Neural cell (in vitro differentiated cells): ENCODE results near the gene VAV3. TPM values are rescaled to one million over a fixed set of nuclear protein-coding genes. Genes with fewer than 3 reads are reported as not detected.

Experiments
- H2AFZ ChIP-seq: fragments of 200-600, 300-800 bp; sonication (generic), shearing (Covaris generic); 2 replicates; pipeline ENCODE4 v1.6.0; 2014; ENCODE audit warnings: low read depth, mild to moderate bottlenecking, antibody characterized with exemption, low read length, moderate library complexity
- H3F3A ChIP-seq: fragments of 200-600 bp; shearing (Covaris generic); 2 replicates; pipeline ENCODE4 v1.6.1; 2016; ENCODE audit warnings: mild to moderate bottlenecking, moderate library complexity, mixed read lengths, antibody characterized with exemption, low read length; ENCODE audit not compliant: insufficient read depth, poor library complexity, severe bottlenecking
- H3K27ac ChIP-seq: fragments of 200-600, 300-800 bp; sonication (generic), shearing (Covaris generic); 2 replicates; pipeline ENCODE4 v1.5.1; 2014; ENCODE audit warnings: mild to moderate bottlenecking, low read length, moderate library complexity
- H3K27me3 ChIP-seq: fragments of 300-800, 200-600 bp; sonication (generic), shearing (Covaris generic); 2 replicates; pipeline ENCODE4 v1.6.0; 2014; ENCODE audit warnings: mild to moderate bottlenecking, low read depth, low read length, moderate library complexity; ENCODE audit not compliant: insufficient read depth
- H3K36me3 ChIP-seq: fragments of 300-800, 200-600 bp; sonication (generic), shearing (Covaris generic); 2 replicates; pipeline ENCODE4 v1.5.1; 2014; ENCODE audit warnings: mild to moderate bottlenecking, antibody characterized with exemption, low read length, moderate library complexity; ENCODE audit not compliant: insufficient read depth
- H3K4me2 ChIP-seq: fragments of 300-800, 200-600 bp; sonication (generic), shearing (Covaris generic); 2 replicates; pipeline ENCODE4 v1.6.0; 2014; ENCODE audit warnings: mild to moderate bottlenecking, low read length
- H3K4me3 ChIP-seq: fragments of 300-800, 200-600 bp; sonication (generic), shearing (Covaris generic); 2 replicates; pipeline ENCODE4 v1.5.1; 2014; ENCODE audit warnings: mild to moderate bottlenecking, low read length, moderate library complexity
- H3K79me2 ChIP-seq: fragments of 200-600 bp; shearing (Covaris generic); replicated peaks from 2 replicates; pipeline ENCODE4 v1.6.0; 2014; ENCODE audit warnings: mild to moderate bottlenecking, low read length, moderate library complexity; ENCODE audit not compliant: insufficient read depth
- H3K9ac ChIP-seq: fragments of 300-800, 200-600 bp; sonication (generic), shearing (Covaris generic); 2 replicates; pipeline ENCODE4 v1.6.1; 2016; ENCODE audit warnings: mild to moderate bottlenecking, low read length, mixed read lengths
- H3K9me2 ChIP-seq: fragments of 200-600 bp; shearing (Covaris generic); 2 replicates; pipeline ENCODE4 v1.6.1; 2016; ENCODE audit warnings: mild to moderate bottlenecking, low read length, mixed read lengths; ENCODE audit not compliant: insufficient read depth
- H3K9me3 ChIP-seq: fragments of 200-600, 300-800 bp; sonication (generic), shearing (Covaris generic); 2 replicates; pipeline ENCODE4 v1.6.1; 2016; ENCODE audit warnings: mild to moderate bottlenecking, mixed run types, low read length, moderate library complexity, mixed read lengths
- H4K20me1 ChIP-seq: fragments of 200-600 bp; shearing (Covaris generic); 2 replicates; pipeline ENCODE4 v1.6.1; 2016; ENCODE audit warnings: mild to moderate bottlenecking, mixed run types; ENCODE audit not compliant: insufficient read depth
- EP300 ChIP-seq: fragments of 450-650 bp; conservative IDR thresholded peaks from 2 replicates; pipeline ENCODE4 v1.6.1; 2014; ENCODE audit warnings: antibody characterized with exemption, mild to moderate bottlenecking, moderate library complexity; ENCODE audit not compliant: poor library complexity, severe bottlenecking
- EZH2 ChIP-seq: fragments of 200-600, 300-800 bp; shearing (Covaris generic), sonication (generic); IDR thresholded peaks from 2 replicates; pipeline ENCODE4 v1.6.1; 2014; ENCODE audit warnings: antibody characterized with exemption, low read length, borderline replicate concordance, mild to moderate bottlenecking; ENCODE audit not compliant: insufficient read depth, poor library complexity, severe bottlenecking
- MXI1 ChIP-seq: fragments of 450-650 bp; conservative IDR thresholded peaks from 2 replicates; pipeline ENCODE4 v1.6.1; 2014; ENCODE audit warnings: antibody characterized with exemption, mild to moderate bottlenecking; ENCODE audit not compliant: poor library complexity, severe bottlenecking
- POLR2AphosphoS5 ChIP-seq: IDR thresholded peaks from 2 replicates; pipeline ENCODE4 v1.6.1; 2012
- RAD21 ChIP-seq: fragments of 450-650 bp; conservative IDR thresholded peaks from 2 replicates; pipeline ENCODE4 v1.6.1; 2014; ENCODE audit warnings: antibody characterized with exemption, mild to moderate bottlenecking, moderate library complexity
- SMC3 ChIP-seq: fragments of 450-650 bp; conservative IDR thresholded peaks from 2 replicates; pipeline ENCODE4 v1.6.1; 2014; ENCODE audit warnings: antibody characterized with exemption, mild to moderate bottlenecking, moderate library complexity; ENCODE audit not compliant: poor library complexity
- TAF1 ChIP-seq: IDR thresholded peaks from 2 replicates; pipeline ENCODE4 v1.6.1; 2012; ENCODE audit warnings: low read depth
- polyA plus RNA-seq: library from polyadenylated mRNA; depleted of rRNA; stranded (reverse); fragments of >200 nt; gene quantifications from 2 replicates; pipeline ENCODE4 v1.2.3, GENCODE V29; 2014
- TF ChIP-seq, protein P1 (sequence below): IDR thresholded peaks from 2 replicates; pipeline ENCODE4 v1.6.1; 2012; ENCODE audit warnings: borderline replicate concordance
- TF ChIP-seq, protein P2 (sequence below): fragments of 450-650 bp; IDR thresholded peaks from 2 replicates; pipeline ENCODE4 v1.5.1; 2014; ENCODE audit warnings: antibody characterized with exemption, mild to moderate bottlenecking, moderate library complexity; ENCODE audit not compliant: poor library complexity, severe bottlenecking

VAV3 gene
- polyA plus RNA-seq, 1 donor from 2014 or later = 7.6 TPM

DNA sequence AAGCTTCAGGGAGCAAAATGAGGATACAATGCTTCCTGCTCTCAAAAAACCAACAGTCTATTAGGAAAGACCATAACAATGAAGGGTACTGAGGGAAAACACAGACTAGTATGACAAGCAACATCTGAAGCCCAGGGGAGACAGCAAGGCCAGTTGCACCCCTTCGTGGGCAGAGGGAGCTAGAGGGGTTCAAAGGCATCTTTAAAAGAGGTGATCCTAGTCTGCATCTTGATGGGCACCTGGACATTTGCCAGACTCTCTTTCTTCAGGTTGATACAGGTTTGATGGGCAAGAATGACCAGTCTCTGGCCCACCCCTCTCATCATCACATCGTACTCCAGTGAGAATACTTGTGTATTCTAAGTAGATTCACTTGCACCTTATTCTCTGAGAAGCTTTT lies 177.7 kb downstream of the VAV3 start:
- H3K9me2 ChIP-seq = no peaks in the 10 kb centered on the region
- no peaks in the 10 kb centered on the region for H3K79me2 ChIP-seq
- H4K20me1 ChIP-seq = no peaks in the 10 kb centered on the region
- no peaks in the 10 kb centered on the region for H3K36me3 ChIP-seq
- TF ChIP-seq, protein P1, sequence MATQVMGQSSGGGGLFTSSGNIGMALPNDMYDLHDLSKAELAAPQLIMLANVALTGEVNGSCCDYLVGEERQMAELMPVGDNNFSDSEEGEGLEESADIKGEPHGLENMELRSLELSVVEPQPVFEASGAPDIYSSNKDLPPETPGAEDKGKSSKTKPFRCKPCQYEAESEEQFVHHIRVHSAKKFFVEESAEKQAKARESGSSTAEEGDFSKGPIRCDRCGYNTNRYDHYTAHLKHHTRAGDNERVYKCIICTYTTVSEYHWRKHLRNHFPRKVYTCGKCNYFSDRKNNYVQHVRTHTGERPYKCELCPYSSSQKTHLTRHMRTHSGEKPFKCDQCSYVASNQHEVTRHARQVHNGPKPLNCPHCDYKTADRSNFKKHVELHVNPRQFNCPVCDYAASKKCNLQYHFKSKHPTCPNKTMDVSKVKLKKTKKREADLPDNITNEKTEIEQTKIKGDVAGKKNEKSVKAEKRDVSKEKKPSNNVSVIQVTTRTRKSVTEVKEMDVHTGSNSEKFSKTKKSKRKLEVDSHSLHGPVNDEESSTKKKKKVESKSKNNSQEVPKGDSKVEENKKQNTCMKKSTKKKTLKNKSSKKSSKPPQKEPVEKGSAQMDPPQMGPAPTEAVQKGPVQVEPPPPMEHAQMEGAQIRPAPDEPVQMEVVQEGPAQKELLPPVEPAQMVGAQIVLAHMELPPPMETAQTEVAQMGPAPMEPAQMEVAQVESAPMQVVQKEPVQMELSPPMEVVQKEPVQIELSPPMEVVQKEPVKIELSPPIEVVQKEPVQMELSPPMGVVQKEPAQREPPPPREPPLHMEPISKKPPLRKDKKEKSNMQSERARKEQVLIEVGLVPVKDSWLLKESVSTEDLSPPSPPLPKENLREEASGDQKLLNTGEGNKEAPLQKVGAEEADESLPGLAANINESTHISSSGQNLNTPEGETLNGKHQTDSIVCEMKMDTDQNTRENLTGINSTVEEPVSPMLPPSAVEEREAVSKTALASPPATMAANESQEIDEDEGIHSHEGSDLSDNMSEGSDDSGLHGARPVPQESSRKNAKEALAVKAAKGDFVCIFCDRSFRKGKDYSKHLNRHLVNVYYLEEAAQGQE = no peak
- TF ChIP-seq RAD21 (no peak), SMC3 (no peak), EP300 (no peak), MXI1 (no peak), TAF1 (no peak)
- TF ChIP-seq, protein P2, sequence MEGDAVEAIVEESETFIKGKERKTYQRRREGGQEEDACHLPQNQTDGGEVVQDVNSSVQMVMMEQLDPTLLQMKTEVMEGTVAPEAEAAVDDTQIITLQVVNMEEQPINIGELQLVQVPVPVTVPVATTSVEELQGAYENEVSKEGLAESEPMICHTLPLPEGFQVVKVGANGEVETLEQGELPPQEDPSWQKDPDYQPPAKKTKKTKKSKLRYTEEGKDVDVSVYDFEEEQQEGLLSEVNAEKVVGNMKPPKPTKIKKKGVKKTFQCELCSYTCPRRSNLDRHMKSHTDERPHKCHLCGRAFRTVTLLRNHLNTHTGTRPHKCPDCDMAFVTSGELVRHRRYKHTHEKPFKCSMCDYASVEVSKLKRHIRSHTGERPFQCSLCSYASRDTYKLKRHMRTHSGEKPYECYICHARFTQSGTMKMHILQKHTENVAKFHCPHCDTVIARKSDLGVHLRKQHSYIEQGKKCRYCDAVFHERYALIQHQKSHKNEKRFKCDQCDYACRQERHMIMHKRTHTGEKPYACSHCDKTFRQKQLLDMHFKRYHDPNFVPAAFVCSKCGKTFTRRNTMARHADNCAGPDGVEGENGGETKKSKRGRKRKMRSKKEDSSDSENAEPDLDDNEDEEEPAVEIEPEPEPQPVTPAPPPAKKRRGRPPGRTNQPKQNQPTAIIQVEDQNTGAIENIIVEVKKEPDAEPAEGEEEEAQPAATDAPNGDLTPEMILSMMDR = no peak
- H3F3A ChIP-seq = no peaks in the 10 kb centered on the region
- H3K27ac ChIP-seq = no peak overlapping the region
- no peak overlapping the region for H3K4me3 ChIP-seq
- H3K9ac ChIP-seq = no peak overlapping the region
- H3K27me3 ChIP-seq = no peaks in the 10 kb centered on the region
- H3K9me3 ChIP-seq = no peaks in the 10 kb centered on the region
- H2AFZ ChIP-seq = no peak overlapping the region
- no peak overlapping the region for H3K4me2 ChIP-seq

DNA sequence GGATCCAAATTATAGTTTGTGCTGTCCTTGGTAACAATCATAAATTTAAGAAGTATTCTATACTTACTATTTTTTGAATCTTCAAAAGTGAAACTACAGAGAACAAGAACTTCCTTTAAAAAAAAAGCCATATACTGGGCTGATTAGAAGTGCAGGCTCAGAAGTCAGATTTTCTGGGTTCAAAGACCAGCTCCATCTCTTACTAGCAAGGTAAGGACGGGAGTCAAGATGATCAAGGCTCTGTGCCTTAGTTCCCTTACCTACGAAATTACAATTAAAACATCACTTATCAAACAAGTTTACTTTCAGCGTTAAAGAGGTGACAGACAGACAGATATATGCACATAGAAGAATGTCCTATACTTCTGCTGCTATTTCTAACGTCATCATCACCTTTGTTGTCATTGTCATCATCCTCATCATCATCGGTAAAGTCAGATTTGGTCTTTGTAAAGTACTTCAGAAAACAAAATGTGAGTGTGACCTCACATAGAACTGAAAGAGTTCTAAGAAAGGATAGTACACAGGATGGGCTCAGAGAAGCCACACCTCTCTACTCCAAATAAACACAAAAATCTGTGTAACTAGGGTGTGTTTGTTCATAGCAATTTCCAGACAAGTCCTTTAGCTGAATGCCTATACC lies 178.7 kb downstream of the VAV3 start:
- no peak for TF ChIP-seq MXI1
- no peak for TF ChIP-seq SMC3
- TF ChIP-seq RAD21 = no peak
- no peak for TF ChIP-seq POLR2AphosphoS5
- no peak for TF ChIP-seq EZH2
- TF ChIP-seq, protein P2 = no peak
- TF ChIP-seq TAF1 = no peak
- TF ChIP-seq EP300 = no peak
- TF ChIP-seq, protein P1 = no peak
- Histone ChIP-seq H3F3A (no peaks in the 10 kb centered on the region), H3K9ac (no peak overlapping the region), H3K9me3 (no peaks in the 10 kb centered on the region), H3K4me2 (no peak overlapping the region), H4K20me1 (no peaks in the 10 kb centered on the region), H3K27me3 (no peaks in the 10 kb centered on the region), H3K27ac (no peak overlapping the region), H3K9me2 (no peaks in the 10 kb centered on the region), H3K79me2 (no peaks in the 10 kb centered on the region), H2AFZ (no peak overlapping the region), H3K4me3 (no peak overlapping the region), H3K36me3 (no peaks in the 10 kb centered on the region)
